Heart left ventricle (tissue), 13 donors: ENCODE data around the gene PAEP.

Experiments used
- CTCF ChIP-seq, 12 donors: fragments of 200-600 bp; sonication (generic) in 4 of 12; IDR thresholded peaks; one replicate each; pipeline versions ENCODE4 v1.5.0 to v1.8.0; 2018 to 2022; ENCODE audit warnings: antibody characterized with exemption in 12 of 12, mild to moderate bottlenecking in 5 of 12
- POLR2A ChIP-seq, 2 donors: fragments of 450-650 bp; IDR thresholded peaks; one replicate each; pipeline ENCODE4 v1.6.1; 2017; ENCODE audit warnings: antibody characterized with exemption in 2 of 2, mild to moderate bottlenecking in 2 of 2, moderate library complexity in 2 of 2
- donor health status: ischemic (EF 13 %, LVEDD 7.1; RV severe dilation, severe dysfunction).
- donor health status: DM: no; HTN: yes; CAD: no.
- donor health status: DM: no; HTN: no; CAD: no.
- donor health status: ischemic (EF 25% LVEDD 6.9; RV normal size, moderate dysfunction).
- donor health status: ischemic (EF 25% LVEDD 5.7; RV mildly dilated, moderate dysfunction).
- donor health status: ischemic (EF 35%, LVEDD 5.7; RV mildly dilated, moderate dysfunction).
- donor health status: nonischemic (EF 11% LVEDD 7.7; RV severe dilation, severe dysfunction).
- donor health status: DM: yes; HTN: yes; CAD: no.
- donor health status: PGD.
- donor health status: ischemic (EF 29% LVEDD 5.4; RV normal size, mild dysfunction).
- donor health status: nonischemic (EF 23%, LVEDD 6.1; RV moderate dilation, normal function).

- TF ChIP-seq CTCF (IDR thresholded peaks at IDR 0.05) (no peak), POLR2A (IDR thresholded peaks at IDR 0.05) (no peak)
Observed at GRCh38 chr9:135547756-135548736, 13.5 kb upstream of the PAEP start.
